COLO668 (cell line): Measurements from ENCODE around the gene ZNF611.
"Not testable (repeated sequence)": the region's sequence is repeated elsewhere in the genome, so short reads cannot be mapped to it uniquely, and the experiment has no call there.

ENCODE experiments used
- DNase-seq: peaks from one replicate; lab custom pipeline; 2025; ENCODE audit not compliant: unreplicated experiment; lab: John Stamatoyannopoulos, UW

Gene ZNF611

DNA sequence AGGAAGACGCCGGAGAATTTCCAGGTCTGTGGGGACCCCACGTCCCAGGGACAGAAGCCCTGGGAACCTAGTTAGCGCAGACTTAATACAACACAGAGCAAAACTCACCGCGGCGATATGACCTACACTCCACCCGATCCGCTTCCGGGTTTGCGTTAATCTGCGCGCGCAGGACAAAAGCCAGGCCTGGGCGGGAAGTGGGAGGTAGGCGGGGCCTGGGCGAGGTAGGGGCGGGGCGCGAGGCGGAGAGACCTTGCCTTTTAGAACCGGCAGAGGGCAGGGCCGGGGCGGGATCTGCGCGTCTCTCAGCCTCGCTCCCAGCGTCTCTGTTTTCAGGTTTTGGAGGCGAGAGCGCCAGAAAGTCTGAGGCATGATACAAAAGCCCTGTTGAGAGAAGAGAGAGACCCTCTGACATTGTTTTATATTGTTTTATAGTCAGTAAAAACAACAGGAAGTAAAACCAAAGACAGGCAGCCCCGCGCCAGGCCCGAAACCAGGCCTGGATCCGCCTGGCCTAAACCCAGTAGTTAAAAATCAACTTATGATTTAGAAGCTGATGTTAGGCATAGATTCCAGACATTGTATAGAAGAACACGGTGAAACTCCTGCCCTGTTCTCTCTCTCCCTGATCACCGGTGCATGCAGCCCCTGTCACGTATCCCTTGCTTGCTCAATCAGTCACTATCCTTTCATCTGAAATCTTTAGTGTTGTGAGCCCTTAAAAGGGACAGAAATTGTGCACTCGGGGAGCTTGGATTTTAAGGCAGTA is at the start of gene ZNF611:
Gene ZNF611, minus strand, starts transcription at position 152 of the 769 bp plus-strand sequence. CDS start 19,150 bp downstream, outside the sequence.
- DNase-seq, result peak; percentile 96

DNA sequence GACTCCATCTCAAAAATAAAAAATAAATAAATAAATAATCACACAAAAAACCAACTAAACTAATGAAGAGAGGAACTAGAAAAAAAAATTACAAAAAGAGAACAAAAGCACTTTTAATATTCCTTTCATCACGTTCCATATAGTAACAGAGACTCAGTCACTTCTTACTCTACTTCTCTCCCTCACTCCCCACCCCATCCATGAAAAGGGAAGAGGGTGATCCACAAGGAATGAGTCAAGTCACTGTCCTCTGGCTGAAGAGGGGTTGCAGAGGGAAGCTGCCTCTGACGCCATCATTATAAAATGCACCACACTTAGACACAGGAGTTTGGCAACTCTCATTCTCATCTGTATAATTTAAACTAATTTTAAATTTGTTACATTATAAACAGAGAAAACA is 48.0 kb upstream of the ZNF611 start:
- not testable (repeated sequence) for DNase-seq

DNA sequence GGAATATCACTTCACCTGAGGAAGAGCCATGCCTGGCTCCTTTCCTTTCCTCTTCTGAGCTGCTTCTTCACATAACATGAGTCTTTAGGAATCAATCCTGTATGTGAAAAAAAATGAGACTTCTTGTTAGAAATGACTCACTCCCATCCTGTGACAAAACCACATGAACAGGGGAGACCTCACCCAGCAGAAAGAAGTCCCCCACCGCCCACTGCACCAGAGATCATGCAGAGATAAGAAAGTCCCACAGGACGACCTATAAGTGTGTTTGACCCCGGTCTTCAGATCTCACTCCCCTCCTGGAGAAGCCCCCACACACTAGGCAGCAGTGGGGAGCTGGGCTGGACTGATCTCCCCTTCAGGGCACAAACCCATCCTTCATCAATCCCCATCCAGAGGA is 44.0 kb upstream of the ZNF611 start:
- DNase-seq, result no peak

DNA sequence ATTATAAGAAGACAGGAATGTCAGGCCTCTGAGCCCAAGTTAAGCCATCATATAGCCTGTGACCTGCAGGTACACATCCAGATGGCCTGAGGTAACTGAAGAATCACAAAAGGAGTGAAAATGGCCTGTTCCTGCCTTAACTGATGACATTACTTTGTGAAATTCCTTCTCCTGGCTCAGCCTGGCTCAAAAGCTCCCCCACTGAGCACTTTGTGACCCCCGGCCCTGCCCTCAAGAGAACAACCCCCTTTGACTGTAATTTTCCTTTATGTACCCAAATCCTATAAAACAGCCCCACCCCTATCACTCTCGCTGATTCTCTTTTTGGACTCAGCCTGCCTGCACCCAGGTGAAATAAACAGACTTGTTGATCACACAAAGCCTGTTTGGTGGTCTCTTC is 21.6 kb upstream of the ZNF611 start:
- DNase-seq, result not testable (repeated sequence)

DNA sequence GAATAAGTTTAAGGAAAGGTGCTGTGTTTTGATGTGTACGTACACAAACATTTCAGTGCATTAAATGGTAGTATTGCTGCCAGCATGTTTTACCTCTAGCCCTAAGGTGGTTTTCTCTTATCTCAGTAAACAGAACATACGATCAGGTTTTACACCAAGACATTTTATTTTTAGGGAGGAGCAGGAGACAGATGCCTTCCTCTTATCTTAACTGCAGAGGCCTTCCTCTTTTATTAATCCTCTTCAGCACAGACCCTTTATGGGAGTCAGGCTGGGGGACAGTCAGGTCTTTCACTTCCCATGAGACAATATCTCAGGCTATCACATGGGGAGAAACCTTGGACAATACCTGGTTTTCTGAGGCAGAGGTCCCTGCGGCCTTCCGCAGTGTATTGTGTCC is 14.9 kb upstream of the ZNF611 start:
- no peak for DNase-seq

DNA sequence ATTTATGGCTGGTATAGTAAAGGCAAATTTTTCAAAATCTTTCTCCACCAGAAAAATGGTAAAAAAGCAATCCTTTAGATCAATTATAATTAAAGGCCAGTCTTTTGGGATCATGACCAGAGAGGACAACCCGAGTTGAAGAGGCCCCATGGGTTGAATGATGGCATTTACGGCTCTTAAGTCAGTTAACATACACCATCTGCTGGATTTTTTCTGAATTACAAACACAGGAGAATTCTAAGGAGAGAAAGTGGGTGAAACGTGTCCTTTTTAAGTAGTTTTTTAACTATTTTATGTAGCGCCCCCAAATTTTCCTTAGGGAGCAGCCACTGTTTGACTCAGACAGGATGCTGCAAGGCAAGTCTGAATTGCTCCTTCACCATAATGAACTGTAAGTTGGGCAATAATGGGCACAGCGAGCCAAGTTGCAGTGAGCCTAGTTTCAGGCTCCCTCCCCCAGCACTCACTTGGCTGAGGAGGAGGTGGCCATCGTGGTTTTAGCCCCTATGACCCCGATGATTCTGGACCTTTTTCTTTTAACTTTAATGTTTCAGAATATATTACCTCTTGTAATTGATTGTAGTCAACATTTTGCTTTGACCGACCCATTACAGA is 13.6 kb upstream of the ZNF611 start:
- DNase-seq, result no peak

DNA sequence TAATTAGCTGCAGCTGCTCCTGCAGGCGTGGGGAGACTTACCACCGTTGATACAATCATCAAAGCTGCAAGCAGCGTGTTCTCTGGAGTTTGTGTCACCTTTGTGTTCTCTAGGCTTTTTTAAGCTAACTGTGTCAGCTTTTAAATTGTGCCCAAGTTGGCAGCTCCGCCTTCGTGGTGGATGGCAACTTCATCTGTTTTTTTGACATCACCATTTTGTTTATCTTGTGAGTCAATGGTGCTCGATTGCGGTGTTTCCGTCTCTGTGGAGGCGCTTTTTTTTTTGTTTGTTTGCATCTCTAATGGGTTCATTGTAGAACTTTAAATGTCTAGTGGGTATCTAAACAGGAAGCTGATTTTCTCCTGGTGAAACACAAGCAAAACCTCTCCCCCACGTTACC is 11.1 kb upstream of the ZNF611 start:
- peak; percentile 41 for DNase-seq

DNA sequence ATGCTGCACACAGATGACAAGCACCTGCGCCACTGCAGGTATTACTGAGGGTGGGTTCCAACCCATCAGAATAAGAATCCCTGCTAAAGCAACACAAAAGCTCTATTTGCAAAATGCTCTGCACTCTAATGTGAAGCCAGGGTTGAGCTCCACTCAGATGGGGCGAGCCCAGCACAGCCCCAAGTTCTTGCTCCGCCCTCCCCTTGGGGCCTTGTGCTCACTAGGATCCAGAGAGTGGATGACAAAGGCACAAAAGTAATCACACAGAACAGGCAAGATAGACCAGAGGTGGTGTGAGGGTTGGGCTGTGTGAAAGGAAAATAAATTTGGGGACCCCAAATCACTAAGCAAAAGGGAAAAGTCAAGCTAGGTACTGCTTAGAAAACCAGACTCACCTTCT is 8.2 kb upstream of the ZNF611 start:
- no peak for DNase-seq

DNA sequence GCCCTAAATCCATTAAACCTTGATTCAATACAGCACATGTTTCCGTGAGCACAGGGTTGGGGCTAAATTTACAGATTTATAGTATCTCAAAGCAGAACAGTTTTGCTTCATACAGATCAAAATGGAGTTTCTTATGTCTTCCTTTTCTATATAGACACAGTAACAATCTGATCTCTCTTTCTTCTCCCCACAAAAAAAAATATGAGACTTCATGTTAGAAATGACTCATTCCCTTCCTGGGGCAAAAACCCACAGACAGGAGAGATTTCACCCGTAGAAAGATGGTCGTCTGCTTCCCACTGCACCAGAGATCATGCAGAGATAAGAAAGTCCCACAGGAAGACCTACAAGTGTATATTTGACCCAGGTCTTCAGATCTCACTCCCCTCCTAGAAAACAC is 7.7 kb upstream of the ZNF611 start:
- no peak for DNase-seq

DNA sequence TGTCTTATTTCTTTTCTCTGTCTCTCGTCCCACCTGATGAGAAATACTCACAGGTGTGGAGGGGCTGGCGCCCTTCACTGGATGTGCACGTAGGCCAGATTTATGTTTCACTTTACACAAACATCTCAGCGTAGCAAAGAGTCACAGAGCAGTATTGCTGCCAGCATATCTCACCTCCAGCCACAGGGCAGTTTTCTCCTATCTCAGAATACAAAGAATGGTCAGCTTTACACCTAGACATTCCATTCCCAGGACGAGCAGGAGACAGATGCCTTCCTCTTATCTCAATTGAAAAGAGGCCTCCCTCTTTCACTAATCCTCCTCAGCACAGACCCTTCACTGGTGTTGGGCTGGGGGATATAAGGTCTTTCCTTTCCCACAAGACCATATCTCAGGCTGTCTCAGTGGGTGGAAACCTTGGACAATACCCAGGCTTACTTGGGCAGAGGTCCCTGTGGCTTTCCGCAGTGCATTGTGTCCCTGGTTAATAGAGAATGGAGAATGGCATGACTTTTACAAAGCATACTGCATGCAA is 7.2 kb upstream of the ZNF611 start:
- no peak for DNase-seq

DNA sequence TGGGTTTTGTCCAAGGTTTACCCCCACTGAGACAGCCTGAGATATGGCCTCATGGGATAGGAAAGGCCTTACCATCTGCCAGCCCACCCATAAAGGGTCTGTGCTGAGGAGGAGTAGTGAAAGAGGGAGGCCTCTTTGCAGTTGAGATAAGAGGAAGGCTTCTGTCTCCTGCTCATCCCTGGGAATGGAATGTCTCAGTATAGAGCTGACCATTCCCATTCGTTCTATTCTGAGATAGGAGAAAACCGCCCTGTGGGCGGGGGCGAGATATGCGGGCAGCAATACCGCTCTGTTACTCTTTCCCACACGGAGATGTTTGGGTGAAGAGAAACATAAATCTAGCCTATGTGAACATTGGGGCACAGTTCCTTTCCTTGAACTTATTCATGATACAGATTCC is 6.5 kb upstream of the ZNF611 start:
- not testable (repeated sequence) for DNase-seq

DNA sequence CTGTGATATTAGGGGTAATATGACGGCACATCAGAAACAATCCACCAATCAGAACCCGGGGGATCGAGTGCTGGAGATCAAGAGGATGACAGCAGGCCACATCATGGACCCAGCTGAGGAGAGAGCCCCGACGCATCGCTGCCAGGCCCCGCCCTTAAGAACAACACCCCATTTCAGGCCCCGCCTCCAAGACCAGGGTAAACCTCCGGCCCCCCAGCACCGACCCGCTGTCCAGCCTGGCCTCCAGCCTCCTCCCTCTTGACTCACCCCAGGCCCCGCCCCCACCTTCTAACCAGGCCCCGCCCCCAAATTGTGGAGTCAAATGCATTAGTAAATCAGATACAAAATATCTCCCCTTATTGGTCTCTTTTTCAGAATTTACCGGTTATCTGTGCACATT is 4.7 kb upstream of the ZNF611 start:
- no peak for DNase-seq

DNA sequence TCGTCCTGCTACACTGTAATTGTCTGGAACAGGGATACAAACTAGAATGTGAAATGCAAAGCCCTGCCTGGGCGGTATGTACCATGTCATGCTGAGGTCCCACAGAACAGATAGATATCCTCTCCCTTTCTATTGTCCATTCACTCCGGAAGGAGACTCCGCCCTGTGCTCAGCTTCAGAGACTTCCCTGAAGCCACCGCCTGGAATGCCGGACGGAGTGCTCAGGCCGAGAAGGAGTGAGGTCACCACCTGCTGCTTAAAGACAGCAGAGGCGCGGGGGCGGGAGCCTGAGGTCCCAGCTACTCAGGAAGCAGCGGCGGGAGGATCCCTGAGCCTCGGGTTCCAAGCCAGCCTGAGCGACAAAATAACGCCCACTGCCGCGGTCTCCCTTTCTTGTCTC is 890 bp upstream of the ZNF611 start:
- DNase-seq, result peak; percentile 59

DNA sequence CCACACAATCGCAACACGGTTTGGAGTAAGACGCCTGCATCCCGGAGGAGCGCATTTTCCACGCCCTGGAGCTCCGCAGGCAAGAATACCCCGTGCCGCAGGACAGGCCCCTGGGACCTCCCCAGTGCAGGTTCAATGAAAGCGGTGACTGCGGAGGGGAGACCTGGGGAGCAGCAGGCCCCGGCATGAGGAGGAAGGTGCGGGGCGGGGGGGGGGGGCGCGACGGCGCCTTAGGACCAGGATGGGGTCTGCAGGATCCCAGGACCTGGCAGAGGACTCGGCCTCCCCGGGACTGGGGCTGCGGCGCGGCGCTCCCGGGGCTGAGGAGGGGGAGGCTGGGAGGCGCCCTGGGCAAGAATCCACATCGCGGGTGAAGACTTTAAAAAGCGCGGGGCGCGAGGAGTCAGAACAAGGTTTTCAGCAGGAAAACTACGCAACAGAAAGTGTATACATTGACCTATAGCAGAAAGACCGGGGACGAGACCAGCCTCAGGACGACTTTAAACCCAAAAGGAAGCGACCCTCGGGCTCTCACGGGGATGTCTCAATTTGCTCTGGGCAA is 432 bp downstream of the ZNF611 start:
- DNase-seq, result peak; percentile 32

DNA sequence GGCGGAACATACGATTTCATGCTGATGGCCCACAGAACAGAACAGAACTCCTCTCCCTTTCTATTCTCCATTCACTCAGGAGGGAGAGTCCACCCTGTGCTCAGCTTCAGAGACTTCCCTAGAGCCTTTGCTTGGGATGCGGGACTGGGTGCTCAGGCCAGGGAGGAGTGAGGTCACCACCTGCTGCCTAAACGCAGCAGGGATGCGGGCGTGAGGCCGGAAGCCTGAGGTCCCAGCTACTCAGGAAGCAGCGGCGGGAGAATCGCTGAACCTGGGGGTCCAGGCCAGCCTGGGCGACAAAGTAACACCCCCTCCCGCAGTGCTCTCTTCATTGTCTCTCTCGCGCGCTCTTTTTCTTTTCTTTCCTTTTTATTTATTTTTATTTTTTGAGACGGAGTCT is 8.8 kb downstream of the ZNF611 start:
- not testable (repeated sequence) for DNase-seq

DNA sequence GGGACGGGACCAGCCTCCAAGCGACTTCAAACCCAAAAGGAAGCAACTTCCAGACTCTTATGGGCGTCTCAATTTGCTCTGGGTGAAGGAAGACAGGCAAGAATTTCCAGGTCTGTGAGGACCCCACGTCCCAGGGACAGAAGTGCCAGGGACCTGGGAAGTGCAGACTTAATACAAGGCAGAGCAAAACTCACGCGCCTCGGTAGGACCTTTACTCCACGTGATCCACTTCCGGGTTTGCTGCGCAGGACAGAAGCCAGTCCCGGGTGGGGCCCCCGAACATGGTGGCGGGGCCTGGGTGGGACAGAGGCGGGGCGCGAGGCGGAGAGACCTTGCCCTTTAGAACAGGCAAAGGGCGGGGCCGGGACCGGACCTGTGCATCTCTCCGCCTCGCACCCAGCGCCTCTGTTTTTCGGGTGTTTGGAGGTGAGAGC is 9.3 kb downstream of the ZNF611 start:
- no peak for DNase-seq

DNA sequence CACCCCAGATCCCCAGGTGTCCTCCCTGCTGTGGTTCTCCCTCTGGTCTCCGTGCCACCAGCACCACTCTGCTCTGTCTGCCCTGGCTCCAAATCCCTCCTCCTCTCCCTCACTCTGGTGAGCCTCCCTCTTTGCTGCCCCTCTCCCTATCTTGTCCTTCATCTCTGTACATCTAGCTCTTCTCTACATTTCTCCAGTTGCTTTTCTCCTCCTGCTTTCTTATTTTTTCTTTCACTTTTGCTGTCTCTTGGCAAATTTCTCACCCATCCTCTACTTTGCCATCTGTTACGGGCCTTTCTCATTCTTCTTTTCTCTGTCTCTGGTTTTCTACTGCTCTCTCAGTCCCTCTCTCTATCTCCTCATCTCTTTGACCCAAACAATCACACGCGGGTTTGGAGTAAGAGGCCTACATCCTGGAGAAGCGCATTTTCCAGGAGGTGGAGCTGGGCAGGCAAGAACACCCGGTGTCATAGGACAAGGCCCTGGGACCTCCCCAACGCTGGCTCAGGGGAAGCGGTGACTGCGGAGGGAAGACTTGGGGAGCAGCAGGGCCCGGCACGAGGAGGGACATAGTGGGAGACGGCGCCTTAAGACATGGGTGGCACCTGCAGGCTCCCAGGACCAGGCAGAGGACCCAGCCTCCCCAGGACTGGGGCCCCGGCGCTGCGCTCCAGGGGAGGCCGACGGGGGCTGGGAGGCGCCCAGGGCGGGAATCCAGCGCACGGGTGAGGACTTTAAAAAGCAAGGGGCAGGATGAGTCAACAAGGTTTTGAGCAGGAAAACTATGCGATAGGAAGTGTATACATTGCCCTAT is 9.9 kb downstream of the ZNF611 start:
- DNase-seq, result no peak

DNA sequence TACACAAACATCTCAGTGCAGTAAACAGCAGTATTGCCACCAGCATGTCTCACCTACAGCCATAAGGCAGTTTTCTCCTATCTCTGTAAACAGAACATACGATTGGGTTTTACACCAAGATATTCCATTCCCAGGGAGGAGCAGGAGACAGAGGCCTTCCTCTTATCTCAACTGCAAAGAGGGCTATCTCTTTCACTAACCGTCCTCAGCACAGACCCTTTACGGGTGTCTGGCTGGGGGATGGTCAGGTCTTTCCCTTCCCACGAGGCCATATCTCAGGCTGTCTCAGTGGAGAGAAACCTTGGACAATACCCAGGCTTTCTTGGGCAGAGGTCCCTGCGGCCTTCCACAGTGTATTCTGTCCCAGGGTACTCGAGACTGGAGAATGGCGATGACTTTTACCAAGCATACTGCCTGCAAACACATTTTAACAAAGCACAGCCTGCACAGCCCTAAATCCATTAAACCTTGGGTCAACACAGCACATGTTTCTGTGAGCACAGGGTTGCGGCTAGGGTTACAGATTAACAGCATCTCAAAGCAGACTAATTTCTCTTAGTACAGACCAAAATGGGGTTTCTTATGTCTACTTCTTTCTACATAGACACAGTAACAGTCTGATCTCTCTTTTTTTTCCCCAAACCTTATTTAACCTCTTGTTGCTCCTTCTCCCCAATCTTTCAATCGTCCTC is 10.8 kb downstream of the ZNF611 start:
- not testable (repeated sequence) for DNase-seq

DNA sequence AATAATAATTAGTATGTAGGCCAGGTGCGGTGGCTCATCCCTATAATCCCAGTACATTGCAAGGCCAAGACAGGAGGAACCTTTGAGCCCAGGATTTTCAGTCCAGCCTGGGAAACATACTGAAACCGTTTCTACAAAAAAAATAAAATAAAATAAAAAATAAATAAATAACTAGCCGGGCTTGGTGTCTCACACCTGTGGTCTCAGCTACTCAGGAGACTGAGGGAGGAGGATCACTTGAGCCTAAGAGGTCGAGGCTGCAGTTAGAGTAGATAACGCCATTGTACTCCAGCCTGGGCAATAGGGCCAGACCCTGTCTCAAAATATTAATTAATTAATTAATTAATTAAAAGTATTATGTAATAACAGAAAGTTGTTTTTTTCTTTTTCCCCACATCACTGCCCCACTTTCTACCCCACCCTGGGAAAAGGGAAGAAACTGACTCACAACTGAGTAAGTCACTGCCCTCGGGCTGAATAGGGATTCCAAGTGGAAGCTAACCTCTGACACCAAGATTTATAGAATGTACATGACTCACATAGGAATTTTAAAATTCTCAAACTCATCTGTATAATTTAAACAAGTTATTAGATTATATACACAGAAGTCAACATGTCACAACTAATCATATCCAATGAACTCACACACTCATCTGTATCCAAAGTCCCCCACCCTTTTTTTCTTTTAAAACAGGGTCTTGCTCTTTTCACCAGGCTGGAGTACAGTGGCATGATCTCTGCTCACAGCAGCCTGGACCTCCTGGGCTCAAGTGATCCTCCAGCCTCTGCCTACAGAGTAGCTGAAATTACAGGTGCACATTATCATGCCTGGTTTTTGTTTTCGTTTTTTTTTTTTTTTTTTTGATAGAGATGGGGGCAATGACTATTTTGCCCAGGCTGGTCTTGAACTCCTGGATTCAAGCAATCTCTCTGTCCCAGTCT is 12.5 kb downstream of the ZNF611 start:
- no peak for DNase-seq

DNA sequence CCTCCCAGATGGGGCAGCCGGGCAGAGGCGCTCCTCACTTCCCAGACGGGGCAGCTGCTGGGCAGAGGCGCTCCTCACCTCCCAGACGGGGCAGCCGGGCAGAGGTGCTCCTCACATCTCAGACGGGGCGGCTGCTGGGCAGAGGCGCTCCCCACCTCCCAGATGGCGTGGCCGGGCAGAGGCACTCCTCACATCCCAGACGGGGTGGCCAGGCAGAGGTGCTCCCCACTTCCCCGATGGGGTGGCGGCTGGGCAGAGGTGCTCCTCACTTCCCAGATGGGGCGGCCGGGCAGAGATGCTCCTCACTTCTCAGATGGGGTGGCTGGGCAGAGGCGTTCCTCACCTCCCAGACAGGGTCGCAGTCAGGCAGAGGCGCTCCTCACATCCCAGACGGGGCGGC is 14.3 kb downstream of the ZNF611 start:
- not testable (repeated sequence) for DNase-seq
